ENCODE measurements around the gene HGF.

GRCh38 chr7:81710751-81711150 lies 59.1 kb downstream of the HGF start:
- TF ChIP-seq CTCF (IDR thresholded peaks at IDR 0.05) (no peak), POLR2A (IDR thresholded peaks at IDR 0.05; ENCODE audit: low read depth) (no peak)
